ENCODE measurements around the gene ZNF362. TPM values are rescaled to one million over a fixed set of nuclear protein-coding genes. Genes with fewer than 3 reads are reported as not detected.

ZNF362 gene
- total and polyA plus RNA-seq, 4 donors: 2.3 to 6.3 (median 5.4) TPM

DNA sequence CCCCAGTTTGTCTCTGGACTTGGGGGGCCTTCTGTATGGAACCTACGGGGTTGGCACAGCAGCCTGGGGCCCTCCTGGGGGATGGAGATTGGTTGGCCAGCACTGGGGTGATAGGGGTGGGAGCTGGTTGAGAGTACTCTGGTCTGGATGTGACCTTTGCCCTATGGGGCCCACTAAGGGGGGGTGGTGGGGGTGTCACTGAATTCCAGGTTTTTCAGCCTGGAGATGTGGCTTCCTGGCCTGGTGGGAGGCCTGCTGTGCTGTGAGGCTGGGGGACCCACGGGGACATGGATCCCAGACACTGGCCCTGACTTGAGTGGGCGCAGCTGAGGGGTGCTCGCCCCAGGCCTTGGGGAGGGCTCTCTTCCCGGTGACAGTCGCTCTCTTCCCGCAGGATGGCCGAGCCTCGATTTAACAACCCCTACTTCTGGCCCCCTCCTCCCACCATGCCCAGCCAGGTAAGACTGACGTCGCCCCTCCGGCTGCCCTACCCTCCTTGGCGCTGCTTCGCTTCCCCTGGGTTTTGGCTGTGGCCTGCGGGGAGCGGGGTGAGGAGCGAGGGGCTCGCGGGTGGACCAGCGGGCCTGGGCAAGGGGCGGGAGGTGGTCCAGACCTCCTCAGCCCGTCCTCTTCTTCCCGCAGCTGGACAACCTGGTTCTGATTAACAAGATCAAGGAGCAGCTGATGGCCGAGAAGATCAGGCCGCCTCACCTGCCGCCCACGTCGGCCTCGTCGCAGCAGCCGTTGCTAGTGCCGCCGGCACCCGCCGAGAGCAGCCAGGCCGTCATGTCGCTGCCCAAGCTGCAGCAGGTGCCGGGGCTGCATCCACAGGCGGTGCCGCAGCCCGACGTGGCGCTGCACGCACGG is 19.6 kb downstream of the ZNF362 start:
- Histone ChIP-seq H3K27me3 (ENCODE audit: control insufficient read depth in 4 of 4, insufficient read depth in 4 of 4, low read length in 3 of 4) (no peaks in the 10 kb centered on the region), H3K4me1 (ENCODE audit: control insufficient read depth in 4 of 4, insufficient read depth in 4 of 4, low read length in 3 of 4) (no peaks in the 10 kb centered on the region), H3K4me3 (ENCODE audit: low read depth in 1 of 3, low read length in 3 of 3) (no peak overlapping the region), H3K9ac (ENCODE audit: low read depth in 1 of 2, low read length in 2 of 2) (no peak overlapping the region), H3K9me3 (ENCODE audit: control insufficient read depth in 4 of 4, low read length in 3 of 4) (no peaks in the 10 kb centered on the region), H3K27ac (ENCODE audit: low read depth in 1 of 2, low read length in 2 of 2) (no peak overlapping the region), H3K36me3 (ENCODE audit: control insufficient read depth in 4 of 4, insufficient read depth in 3 of 4, low read depth in 1 of 4, low read length in 3 of 4) (peaks cover 1 to 16% (median 12%) of the 10 kb centered on the region in 4 donors)
- DNase-seq (ENCODE audit: low spot score): no peak
- TF ChIP-seq, protein P1, sequence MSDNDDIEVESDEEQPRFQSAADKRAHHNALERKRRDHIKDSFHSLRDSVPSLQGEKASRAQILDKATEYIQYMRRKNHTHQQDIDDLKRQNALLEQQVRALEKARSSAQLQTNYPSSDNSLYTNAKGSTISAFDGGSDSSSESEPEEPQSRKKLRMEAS (IDR thresholded peaks at IDR 0.05): no peak
- no peak for TF ChIP-seq JUND (IDR thresholded peaks at IDR 0.05)
- no peak for TF ChIP-seq HNF4G (IDR thresholded peaks at IDR 0.05)
- TF ChIP-seq, protein P2, sequence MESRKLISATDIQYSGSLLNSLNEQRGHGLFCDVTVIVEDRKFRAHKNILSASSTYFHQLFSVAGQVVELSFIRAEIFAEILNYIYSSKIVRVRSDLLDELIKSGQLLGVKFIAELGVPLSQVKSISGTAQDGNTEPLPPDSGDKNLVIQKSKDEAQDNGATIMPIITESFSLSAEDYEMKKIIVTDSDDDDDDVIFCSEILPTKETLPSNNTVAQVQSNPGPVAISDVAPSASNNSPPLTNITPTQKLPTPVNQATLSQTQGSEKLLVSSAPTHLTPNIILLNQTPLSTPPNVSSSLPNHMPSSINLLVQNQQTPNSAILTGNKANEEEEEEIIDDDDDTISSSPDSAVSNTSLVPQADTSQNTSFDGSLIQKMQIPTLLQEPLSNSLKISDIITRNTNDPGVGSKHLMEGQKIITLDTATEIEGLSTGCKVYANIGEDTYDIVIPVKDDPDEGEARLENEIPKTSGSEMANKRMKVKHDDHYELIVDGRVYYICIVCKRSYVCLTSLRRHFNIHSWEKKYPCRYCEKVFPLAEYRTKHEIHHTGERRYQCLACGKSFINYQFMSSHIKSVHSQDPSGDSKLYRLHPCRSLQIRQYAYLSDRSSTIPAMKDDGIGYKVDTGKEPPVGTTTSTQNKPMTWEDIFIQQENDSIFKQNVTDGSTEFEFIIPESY (IDR thresholded peaks at IDR 0.05): no peak
- TF ChIP-seq RAD21 (IDR thresholded peaks at IDR 0.05): no peak
- TF ChIP-seq, protein P3, sequence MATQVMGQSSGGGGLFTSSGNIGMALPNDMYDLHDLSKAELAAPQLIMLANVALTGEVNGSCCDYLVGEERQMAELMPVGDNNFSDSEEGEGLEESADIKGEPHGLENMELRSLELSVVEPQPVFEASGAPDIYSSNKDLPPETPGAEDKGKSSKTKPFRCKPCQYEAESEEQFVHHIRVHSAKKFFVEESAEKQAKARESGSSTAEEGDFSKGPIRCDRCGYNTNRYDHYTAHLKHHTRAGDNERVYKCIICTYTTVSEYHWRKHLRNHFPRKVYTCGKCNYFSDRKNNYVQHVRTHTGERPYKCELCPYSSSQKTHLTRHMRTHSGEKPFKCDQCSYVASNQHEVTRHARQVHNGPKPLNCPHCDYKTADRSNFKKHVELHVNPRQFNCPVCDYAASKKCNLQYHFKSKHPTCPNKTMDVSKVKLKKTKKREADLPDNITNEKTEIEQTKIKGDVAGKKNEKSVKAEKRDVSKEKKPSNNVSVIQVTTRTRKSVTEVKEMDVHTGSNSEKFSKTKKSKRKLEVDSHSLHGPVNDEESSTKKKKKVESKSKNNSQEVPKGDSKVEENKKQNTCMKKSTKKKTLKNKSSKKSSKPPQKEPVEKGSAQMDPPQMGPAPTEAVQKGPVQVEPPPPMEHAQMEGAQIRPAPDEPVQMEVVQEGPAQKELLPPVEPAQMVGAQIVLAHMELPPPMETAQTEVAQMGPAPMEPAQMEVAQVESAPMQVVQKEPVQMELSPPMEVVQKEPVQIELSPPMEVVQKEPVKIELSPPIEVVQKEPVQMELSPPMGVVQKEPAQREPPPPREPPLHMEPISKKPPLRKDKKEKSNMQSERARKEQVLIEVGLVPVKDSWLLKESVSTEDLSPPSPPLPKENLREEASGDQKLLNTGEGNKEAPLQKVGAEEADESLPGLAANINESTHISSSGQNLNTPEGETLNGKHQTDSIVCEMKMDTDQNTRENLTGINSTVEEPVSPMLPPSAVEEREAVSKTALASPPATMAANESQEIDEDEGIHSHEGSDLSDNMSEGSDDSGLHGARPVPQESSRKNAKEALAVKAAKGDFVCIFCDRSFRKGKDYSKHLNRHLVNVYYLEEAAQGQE (IDR thresholded peaks at IDR 0.05): no peak
- TF ChIP-seq GABPA (IDR thresholded peaks at IDR 0.05 in 1 of 2, conservative IDR thresholded peaks at IDR 0.05 in 1 of 2): no peak
- TF ChIP-seq, protein P4, sequence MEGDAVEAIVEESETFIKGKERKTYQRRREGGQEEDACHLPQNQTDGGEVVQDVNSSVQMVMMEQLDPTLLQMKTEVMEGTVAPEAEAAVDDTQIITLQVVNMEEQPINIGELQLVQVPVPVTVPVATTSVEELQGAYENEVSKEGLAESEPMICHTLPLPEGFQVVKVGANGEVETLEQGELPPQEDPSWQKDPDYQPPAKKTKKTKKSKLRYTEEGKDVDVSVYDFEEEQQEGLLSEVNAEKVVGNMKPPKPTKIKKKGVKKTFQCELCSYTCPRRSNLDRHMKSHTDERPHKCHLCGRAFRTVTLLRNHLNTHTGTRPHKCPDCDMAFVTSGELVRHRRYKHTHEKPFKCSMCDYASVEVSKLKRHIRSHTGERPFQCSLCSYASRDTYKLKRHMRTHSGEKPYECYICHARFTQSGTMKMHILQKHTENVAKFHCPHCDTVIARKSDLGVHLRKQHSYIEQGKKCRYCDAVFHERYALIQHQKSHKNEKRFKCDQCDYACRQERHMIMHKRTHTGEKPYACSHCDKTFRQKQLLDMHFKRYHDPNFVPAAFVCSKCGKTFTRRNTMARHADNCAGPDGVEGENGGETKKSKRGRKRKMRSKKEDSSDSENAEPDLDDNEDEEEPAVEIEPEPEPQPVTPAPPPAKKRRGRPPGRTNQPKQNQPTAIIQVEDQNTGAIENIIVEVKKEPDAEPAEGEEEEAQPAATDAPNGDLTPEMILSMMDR (IDR thresholded peaks at IDR 0.05; ENCODE audit: low read depth, low read length, missing input control): no peak
- TF ChIP-seq EGR1 (IDR thresholded peaks at IDR 0.05; ENCODE audit: low read depth in 2 of 2): no peak
- TF ChIP-seq, protein P5, sequence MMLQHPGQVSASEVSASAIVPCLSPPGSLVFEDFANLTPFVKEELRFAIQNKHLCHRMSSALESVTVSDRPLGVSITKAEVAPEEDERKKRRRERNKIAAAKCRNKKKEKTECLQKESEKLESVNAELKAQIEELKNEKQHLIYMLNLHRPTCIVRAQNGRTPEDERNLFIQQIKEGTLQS (IDR thresholded peaks at IDR 0.05): no peak
- no peak for TF ChIP-seq RXRA (IDR thresholded peaks at IDR 0.05)
- TF ChIP-seq SP1 (IDR thresholded peaks at IDR 0.05): no peak
- TF ChIP-seq HNF4A (conservative IDR thresholded peaks at IDR 0.05): no peak
- TF ChIP-seq FOXA2 (IDR thresholded peaks at IDR 0.05): no peak
- no peak for TF ChIP-seq TAF1 (conservative IDR thresholded peaks at IDR 0.05)
- TF ChIP-seq FOXA1 (IDR thresholded peaks at IDR 0.05): no peak
- 98% methylated on average over 45 of the region's 45 CpGs for WGBS

Data from liver (tissue), 9 donors.